ENCODE results near the gene ZNF639.

The ZNF639 gene

GRCh38 chr3:179309225-179310078, 13.4 kb upstream of the ZNF639 start:
- DNase-seq (ENCODE audit: low read depth in 4 of 4, low spot score in 1 of 4) = no peak

GRCh38 chr3:179318876-179319275, 4.0 kb upstream of the ZNF639 start:
- DNase-seq (ENCODE audit: low read depth in 4 of 4, low spot score in 1 of 4) = no peak

- no peak for DNase-seq (ENCODE audit: low read depth in 4 of 4, low spot score in 1 of 4)
Measured at GRCh38 chr3:179321668-179322285, 1.1 kb upstream of the ZNF639 start.

DNA sequence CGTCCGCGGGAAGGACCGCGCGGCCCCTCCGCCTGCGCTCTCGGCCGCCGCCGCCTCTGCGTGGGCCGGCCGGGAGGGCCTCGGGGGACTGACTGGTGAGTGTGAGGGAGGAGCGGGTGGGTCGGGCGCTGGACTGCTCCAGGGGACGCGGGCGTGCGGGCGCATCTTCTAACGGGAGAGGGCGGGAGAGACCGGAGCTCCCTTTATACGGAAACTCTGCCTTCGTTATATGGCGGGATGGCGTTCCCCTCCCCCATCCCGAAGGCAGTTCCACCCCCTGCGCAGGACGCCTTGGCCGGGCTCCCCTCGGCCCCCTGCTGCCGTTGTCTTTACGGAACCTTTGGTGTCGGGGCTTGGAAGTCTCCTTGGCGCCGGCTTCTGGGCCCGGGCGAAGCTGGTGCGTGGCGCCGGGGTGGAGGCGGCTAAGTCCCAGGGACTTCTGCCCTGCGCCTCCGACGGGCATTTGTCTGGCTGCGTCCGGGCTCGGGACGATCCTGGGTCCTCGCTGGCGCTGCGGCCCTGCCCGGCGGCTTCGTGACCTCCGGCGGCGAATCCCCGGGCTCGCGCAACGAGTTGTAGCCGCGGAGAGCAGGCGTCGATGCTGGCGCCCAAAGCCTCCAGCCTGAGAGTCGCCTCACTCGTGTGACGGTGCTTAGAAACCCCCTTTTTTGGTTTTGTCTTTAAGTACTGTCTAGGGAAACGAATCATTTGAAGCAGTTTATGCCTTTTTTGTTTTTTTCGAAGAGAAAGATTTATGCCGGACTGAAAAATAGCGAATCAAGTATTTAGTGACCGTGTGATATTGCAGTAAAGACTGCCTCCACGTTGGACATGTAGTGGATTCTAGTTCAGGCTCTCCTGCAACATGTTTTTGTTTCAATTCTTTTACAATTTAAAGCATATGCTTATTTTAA, 623 bp downstream of the ZNF639 start:
- peak in 3 of 4 experiments; percentile 38 to 48 (median 46) for DNase-seq (ENCODE audit: low read depth in 4 of 4, low spot score in 1 of 4)

DNA sequence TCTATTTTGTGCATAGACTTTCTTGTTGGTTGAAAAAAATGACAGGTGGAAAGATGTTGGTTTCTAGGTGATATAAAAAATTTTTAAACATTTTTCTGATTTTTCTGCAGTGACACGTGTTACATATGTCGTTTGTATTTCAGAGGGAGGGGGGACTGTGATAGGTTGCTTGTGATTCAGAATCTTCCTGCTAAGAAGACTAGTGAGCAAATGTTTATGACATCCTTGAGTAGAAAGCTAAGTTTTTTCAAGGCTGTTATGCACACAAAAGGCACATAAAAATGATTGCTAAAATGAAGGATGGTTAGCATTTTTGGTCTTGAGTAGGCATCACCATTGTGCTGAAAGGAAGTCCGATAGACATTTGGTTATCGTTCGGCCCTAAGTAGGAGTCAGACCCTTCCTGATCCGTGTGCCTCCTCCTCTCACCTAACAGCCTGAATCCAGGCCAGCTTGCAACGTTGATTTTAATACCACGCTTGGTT, 1.5 kb downstream of the ZNF639 start:
- DNase-seq (ENCODE audit: low read depth in 4 of 4, low spot score in 1 of 4) = no peak

DNA sequence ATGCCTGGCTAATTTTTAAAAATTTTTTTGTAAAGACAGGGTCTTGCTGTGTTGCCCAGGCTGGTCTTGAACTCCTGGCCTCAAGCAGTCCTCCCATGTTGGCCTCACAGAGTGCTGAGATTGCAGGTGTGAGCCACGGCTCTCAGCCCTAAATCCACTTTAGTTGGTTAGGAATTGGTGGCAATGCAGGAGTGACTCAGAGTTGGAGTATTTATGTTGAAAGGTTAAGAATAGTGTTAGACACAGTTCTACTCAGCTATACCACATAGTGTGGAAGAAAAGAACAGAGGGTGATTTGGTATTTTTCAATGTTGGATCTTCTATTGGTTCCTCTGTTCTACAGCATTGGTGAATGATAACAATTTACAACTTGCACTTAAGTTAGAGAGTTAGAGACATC, 7.6 kb downstream of the ZNF639 start:
- no peak for DNase-seq (ENCODE audit: low read depth in 4 of 4, low spot score in 1 of 4)

DNA sequence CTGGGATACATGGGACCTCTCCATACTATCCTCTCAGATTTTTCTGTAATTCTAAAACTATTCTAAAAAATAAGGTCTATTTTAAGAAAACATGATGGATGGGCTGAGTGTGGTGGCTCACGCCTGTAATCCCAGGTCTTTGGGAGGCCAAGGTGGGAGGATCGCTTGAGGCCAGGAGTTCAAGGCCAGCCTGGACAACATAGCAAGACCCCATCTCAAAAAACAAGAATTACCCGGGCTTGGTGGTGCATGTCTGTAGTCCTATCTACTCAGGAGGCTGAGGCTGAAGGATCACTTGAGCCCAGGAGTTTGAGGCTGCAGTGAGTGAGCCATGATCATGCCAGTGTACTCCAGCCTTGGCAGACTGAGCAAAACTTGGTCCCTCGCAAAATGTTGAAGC, 9.4 kb downstream of the ZNF639 start:
- no peak for DNase-seq (ENCODE audit: low read depth in 4 of 4, low spot score in 1 of 4)

DNA sequence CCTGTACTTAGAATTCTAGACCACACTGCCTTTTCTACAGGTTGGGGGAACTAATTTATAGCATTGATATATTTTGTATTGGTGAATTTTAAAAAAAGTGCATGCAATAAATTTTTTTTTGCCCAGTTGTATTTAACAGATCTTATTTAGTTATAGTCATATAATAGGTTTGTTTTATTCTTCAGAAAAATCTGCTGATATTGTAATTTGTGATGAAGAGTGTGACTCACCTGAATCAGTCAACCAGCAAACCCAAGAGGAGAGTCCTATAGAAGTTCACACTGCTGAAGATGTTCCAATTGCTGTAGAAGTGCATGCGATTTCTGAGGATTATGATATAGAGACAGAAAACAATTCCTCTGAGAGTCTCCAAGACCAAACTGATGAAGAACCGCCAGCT, 10.3 kb downstream of the ZNF639 start:
- no peak for DNase-seq (ENCODE audit: low read depth in 4 of 4, low spot score in 1 of 4)

DNA sequence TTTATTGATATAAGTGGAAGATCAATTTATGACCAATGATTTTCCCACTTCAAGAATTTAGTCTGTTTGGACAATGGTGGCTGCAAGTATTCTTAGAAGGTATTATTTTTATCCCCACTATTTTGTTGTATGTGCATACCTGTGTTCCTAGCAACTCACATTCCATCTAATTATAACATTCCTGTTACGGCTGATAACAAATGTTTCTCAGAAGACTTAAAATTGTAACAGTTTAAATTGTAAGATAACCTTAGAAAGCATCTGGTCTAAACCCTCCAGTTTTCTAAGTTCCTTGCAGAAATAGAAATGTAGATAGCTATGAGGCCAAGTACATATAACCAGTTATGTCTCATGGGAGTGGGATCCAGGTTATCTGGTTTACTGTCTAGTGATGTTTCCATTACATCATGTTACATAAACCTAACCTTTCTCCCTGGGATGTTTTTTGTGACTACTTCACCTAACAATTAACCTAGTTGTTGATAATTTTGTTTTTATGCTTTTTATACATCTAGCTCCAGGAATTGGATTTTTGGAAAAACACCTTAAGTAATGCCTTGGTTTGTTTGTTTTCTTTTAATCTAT, 13.6 kb downstream of the ZNF639 start:
- DNase-seq (ENCODE audit: low read depth in 4 of 4, low spot score in 1 of 4) = no peak

DNA sequence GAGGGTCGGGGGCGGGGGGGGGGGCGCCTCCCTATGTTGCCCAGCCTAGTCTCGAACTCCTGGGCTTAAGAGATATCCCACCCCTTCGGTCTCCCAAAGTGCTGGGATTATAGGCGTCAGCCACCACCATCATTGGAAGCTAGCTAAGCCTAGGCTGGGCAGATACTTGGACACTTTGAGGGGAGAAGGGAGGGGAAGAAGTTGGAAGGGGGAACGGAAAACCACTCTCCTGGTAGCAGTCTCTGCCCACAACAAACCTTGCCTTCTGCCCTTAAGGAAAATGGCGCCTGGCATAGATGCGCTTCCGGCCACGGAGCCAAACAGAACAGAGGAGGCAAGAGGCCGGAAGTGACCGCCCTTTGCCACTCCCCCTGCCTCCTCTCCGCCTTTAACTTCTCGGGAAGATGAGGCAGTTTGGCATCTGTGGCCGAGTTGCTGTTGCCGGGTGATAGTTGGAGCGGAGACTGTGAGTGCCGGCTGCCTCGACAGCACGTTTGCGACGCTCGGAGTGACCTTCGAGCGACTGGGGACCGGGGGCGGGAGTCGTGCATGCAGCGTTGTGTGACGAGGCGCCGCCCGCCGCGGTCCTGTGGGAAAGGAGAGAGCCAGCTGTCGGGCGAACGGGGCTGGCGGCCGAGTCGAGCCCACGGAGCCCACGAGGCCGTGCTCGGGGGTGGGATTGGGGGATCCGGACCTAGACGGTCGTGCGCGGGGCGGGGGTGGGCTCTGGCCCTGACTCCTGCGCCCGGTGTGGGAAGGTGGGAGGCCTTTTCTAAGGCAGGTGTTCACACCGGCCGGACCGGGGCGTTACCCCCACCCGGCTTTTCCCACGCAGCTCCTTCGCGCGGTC, 24.7 kb downstream of the ZNF639 start, which contains the start of gene MFN1:
Gene MFN1 (plus strand): TSS at position 365 of the 850 bp plus-strand sequence. CDS start 1,143 bp downstream, outside the sequence.
- peak; percentile 62 to 84 (median 73) for DNase-seq (ENCODE audit: low read depth in 4 of 4, low spot score in 1 of 4)

DNA sequence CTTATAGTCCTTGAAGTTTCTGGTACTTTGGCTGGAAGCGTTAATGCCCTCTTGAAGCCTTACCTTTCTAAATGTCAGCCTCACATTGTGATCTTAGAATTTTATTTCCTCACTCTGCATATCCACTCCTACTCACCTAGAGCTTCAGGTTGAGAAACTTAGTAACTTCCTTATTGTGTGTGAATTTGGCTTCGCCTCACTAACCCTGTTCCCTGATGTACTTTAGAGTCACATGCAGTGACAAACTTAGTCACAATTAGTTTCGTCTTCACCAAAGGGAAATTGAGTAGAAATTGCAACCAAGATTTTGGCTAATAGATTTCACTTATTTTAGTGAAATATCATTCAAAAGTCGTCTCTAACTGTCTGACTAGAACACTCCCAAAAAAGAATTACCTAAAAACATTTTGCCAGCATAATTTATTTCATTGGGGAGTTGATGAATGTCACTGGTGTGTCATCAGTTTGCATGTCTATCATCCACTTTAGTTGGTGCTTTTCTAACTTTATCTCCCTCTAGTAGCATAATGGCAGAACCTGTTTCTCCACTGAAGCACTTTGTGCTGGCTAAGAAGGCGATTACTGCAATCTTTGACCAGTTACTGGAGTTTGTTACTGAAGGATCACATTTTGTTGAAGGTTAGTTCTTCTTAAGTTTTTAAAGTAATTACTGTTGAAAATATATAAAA, 25.6 kb downstream of the ZNF639 start:
- no peak for DNase-seq (ENCODE audit: low read depth in 4 of 4, low spot score in 1 of 4)

- no peak for DNase-seq (ENCODE audit: low read depth in 4 of 4, low spot score in 1 of 4)
Measured at GRCh38 chr3:179355996-179356395, 33.2 kb downstream of the ZNF639 start.

- no peak for DNase-seq (ENCODE audit: low read depth in 4 of 4, low spot score in 1 of 4)
Measured at GRCh38 chr3:179363332-179363731, 40.5 kb downstream of the ZNF639 start.

DNA sequence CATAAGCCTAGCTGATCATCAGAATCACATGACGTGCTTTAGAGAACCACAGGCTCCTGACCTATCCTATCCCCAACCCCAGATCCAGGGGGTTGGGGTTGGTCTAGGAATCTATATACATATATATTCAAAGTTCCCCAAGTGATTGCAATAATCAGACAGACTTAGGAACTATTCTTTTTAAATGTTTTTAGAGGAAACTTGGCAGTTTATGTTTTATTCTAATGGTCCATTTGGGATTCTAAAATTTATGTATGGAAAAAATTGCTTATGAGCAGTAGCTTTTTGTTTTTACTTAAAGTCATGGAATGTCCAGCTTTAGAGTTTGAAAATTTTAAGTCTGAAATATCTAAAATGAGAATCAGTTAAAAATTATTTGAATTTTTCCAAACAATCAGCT, 46.8 kb downstream of the ZNF639 start:
- no peak for DNase-seq (ENCODE audit: low read depth in 4 of 4, low spot score in 1 of 4)

DNA sequence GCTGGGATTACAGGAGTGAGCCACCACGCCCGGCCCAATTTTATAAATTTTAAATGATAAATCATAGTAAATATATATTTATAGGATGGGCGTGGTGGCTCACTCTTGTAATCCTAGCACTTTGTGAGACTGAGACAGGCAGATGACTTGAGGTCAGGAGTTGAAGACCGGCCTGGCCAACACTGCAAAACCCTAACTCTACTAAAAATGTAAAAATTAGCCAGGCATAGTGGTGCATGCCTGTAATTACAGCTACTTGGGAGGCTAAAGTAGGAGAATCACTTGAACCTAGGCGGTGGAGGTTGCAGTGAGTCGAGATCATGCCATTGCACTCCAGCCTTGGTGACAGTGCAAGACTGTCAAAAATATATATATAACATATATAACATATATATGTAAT, 51.1 kb downstream of the ZNF639 start:
- no peak for DNase-seq (ENCODE audit: low read depth in 4 of 4, low spot score in 1 of 4)

DNA sequence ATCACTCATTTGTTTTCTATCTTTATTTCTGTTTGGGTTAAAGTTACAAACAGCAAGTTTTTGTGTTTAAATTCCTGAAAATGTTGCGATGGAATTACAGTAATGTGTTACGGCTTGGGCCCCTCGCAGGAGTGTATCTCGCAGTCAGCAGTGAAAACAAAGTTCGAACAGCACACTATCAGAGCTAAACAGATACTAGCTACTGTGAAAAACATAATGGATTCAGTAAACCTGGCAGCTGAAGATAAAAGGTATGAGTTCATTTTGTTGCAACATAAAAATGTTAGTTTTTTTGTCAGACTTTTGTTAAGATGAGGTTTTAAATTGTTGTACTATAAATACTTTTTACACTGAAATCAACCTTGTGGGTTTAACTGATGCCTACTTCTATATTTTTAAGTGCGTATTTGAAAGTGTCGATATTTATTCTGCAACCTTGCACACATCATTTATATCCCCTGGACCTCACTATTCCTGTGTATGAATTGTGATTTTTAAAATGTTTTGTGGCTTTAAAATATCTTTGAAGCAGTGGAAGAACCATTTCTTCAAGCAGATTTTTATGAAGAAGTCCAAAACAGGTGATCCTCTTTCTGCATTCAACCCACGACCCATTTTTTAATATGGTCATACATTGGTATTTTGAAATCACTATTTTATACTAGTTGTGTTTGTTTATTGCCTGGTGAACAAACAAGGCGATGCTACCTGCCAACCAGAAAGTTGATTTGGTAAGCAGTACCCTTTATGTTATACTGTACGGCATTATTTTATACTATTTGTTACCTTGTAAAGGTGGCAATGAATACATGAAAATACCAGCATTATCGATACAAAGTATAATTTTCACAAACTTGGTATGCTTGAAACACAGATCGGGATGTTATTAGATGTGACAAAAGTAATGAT, 52.5 kb downstream of the ZNF639 start:
- no peak for DNase-seq (ENCODE audit: low read depth in 4 of 4, low spot score in 1 of 4)

- no peak for DNase-seq (ENCODE audit: low read depth in 4 of 4, low spot score in 1 of 4)
Measured at GRCh38 chr3:179376474-179376873, 53.6 kb downstream of the ZNF639 start.
